GM12873 (cell line): Measurements from ENCODE around the gene LBH.

Source experiments
- CTCF ChIP-seq: IDR thresholded peaks from 2 replicates; pipeline ENCODE4 v1.5.1; 2012; ENCODE audit warnings: low read depth, mild to moderate bottlenecking, moderate library complexity, low read length, control low read depth; ENCODE audit not compliant: insufficient read depth; ENCODE audit errors: missing control alignments

LBH gene

DNA sequence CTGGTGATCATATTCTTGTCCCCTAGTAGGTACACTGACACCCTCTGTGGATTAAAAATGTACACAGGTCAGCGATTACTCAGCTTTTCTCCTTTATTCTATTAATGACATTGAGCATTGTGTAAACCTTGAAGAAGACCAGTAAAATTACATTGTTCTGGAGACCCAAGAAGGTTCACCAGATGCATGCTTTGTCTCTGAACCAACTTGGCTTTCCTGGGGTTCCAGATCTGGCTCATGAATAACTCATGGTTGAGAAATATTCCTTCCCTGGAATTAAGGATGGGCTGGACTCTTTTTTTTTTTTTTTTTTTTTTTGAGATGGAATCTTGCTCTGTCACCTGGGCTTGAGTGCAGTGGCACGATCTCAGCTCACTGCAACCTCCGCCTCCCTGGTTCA lies 11.9 kb downstream of the LBH start:
- no peak for TF ChIP-seq CTCF

DNA sequence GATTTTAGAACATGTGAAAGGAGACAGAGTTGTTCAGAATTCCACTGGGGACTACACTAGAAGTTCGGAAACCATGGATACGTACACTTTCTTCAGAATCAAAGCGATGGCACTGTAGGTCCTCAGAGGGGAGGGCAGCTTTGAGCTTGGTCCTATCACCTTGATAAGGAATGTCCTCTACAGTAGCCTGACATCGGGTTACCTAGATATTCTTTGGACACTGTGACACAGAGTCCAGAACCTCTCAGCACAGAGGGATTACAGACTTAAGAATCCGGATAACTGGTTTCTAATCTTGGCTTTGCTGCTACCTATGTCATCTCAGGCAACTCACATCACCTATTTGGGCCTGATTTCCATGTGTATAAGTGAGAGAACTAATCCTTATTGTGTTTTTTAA lies 14.0 kb downstream of the LBH start:
- no peak for TF ChIP-seq CTCF

DNA sequence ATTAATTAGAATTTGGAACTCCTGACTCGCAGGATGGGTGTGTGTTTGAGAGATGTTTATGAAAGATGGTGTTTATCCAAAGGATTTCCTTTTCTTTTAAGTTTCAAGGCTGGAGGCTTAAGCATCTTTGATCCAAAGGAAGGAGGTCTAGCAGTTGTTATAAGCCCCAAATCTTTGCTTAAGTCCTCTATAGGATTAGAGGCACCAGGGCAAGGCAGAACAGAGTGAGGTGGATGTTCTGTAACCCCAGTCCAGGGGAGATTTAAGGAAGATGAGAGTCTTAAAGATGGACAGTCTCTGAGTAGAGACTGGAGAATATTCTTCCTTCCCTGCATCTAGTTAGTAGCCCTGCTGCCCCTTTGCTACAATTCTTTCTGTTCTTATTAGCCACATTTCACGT lies 17.5 kb downstream of the LBH start:
- TF ChIP-seq CTCF, result no peak

DNA sequence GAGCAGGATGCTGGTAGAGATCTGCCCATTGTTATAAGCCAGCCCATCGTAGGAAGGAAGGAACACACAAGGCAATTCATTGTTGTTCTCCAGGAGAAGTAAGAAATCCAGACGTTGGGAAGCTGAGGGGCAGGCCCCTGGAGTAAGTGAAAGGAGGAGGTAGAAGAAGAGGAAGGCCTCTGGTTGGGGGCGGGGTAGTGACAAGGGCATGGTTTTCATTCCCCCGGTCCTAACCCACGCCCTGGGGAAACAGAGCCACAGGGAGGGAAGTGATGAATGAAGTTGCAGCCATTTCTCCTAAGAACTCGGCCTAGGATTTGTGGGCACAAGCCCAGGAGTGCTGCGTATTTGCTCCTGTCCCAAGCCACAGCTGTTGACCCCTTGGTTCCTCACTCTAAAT lies 18.0 kb downstream of the LBH start:
- no peak for TF ChIP-seq CTCF

GRCh38 chr2:30250421-30250820 lies 19.1 kb downstream of the LBH start:
- TF ChIP-seq CTCF, result no peak

DNA sequence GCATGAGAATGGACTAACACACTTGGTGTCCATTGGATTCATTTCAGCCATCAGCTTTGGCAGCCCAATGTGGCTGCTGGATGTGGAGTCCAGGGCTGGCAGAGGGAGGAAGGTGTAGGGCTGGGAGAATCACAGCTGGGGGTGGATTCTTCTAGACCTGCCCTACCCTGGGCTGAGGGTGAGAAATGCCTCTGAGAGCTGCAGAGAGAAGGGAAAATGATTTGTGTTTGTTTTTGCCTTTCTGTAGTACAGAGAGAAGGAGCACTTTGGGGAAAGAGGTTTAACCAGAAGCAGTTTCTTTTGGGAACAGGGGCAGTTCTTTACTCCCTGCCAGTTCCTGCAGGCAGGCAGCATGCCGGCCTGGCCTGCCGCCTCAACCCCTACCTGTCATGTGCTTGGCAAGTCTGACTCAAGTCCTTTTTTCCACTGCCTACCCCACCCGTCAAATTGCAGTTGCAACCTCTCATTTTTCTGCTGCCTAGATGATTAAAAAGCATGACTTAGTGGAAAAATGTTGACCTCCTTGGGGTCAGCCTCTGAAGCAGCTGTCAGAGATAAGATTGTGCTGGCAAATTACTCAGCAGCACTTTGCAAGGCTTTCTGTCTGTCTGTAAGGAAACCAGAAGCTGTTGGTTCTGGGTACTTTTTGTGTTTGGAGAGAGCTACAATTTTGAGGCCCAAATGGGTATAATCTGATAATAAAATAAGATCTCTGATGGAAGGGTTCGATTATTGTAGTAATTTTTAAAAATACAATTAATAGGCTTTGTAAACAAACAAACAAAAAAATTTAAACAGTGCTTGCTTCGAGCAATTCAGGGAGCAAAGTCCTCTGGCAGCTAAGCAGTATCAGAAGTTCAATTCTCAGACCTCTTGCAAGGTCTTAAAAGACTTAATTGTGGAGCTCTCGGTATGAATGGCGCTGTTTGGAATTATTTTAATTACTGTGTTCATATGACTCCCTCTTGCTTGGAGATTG lies 21.7 kb downstream of the LBH start:
- TF ChIP-seq CTCF, result no peak

GRCh38 chr2:30253873-30254684 lies 22.7 kb downstream of the LBH start:
- no peak for TF ChIP-seq CTCF
